GM23338 (cell line): ENCODE measurements around the gene C13orf46. TPM values are rescaled to one million over a fixed set of nuclear protein-coding genes. Genes with fewer than 3 reads are reported as not detected.
A peak's percentile ranks its signal among the peaks of the same experiment; 100 is the strongest.

Experiments
- ATAC-seq: fragments of 200-7000 bp; cut with Tn5 transposase; 3 replicates; pipeline ENCODE4 v1.9.1; 2020
- DNase-seq: peaks from one replicate; pipeline ENCODE4 v3.0.0-alpha.2; 2015; ENCODE audit warnings: low spot score
- H2AFZ ChIP-seq: fragments of 200-600 bp; sonication (generic); 2 replicates; pipeline ENCODE4 v1.8.0; 2016; ENCODE audit warnings: antibody characterized with exemption, mild to moderate bottlenecking, moderate library complexity
- H3F3A ChIP-seq: fragments of 200-600 bp; sonication (generic); replicated peaks from 2 replicates; pipeline ENCODE4 v1.8.0; 2017; ENCODE audit warnings: antibody characterized with exemption, mixed run types, low read depth
- H3K27ac ChIP-seq: fragments of 200-600 bp; sonication (generic); 2 replicates; pipeline ENCODE4 v1.6.1; 2016; ENCODE audit warnings: low read depth
- H3K27me3 ChIP-seq: fragments of 200-600 bp; sonication (generic); 2 replicates; pipeline ENCODE4 v1.8.0; 2016; ENCODE audit warnings: mild to moderate bottlenecking, mixed run types, moderate library complexity; ENCODE audit not compliant: insufficient read depth
- H3K36me3 ChIP-seq: fragments of 200-600 bp; sonication (generic); 2 replicates; pipeline ENCODE4 v1.8.0; 2016; ENCODE audit warnings: mild to moderate bottlenecking; ENCODE audit not compliant: insufficient read depth
- H3K4me1 ChIP-seq: fragments of 200-600 bp; sonication (generic); 2 replicates; pipeline ENCODE4 v1.8.0; 2016; ENCODE audit warnings: mild to moderate bottlenecking, moderate library complexity; ENCODE audit not compliant: insufficient read depth
- H3K4me2 ChIP-seq: fragments of 200-600 bp; sonication (generic); 2 replicates; pipeline ENCODE4 v1.7.1; 2017; ENCODE audit warnings: mixed run types
- H3K4me3 ChIP-seq: fragments of 200-600 bp; sonication (generic); 2 replicates; pipeline ENCODE4 v1.6.1; 2016; ENCODE audit warnings: mixed run types
- H3K79me2 ChIP-seq: fragments of 200-600 bp; sonication (generic); replicated peaks from 2 replicates; pipeline ENCODE4 v1.8.0; 2017; ENCODE audit warnings: mild to moderate bottlenecking; ENCODE audit not compliant: insufficient read depth
- H3K9me2 ChIP-seq: fragments of 200-600 bp; sonication (generic); 2 replicates; pipeline ENCODE4 v1.8.0; 2017; ENCODE audit not compliant: insufficient read depth
- H4K20me1 ChIP-seq: fragments of 200-600 bp; sonication (generic); replicated peaks from 2 replicates; pipeline ENCODE4 v1.8.0; 2017; ENCODE audit warnings: mild to moderate bottlenecking; ENCODE audit not compliant: insufficient read depth
- H3K27ac Mint-ChIP-seq: 2 replicates; pipeline ENCODE4 v1.8.0; 2020; ENCODE audit warnings: inconsistent platforms, mild to moderate bottlenecking, moderate library complexity, mixed read lengths
- H3K27me3 Mint-ChIP-seq: 3 replicates; pipeline ENCODE4 v1.8.0; 2022; ENCODE audit warnings: low read depth, mild to moderate bottlenecking, moderate library complexity, mixed read lengths, inconsistent platforms; ENCODE audit not compliant: insufficient read depth, poor library complexity
- H3K36me3 Mint-ChIP-seq: 3 replicates; pipeline ENCODE4 v1.8.0; 2021; ENCODE audit warnings: low read depth, mild to moderate bottlenecking, inconsistent platforms, moderate library complexity, mixed read lengths
- H3K4me1 Mint-ChIP-seq: 3 replicates; pipeline ENCODE4 v1.8.0; 2020; ENCODE audit warnings: mild to moderate bottlenecking, inconsistent platforms, mixed read lengths
- H3K4me3 Mint-ChIP-seq: 3 replicates; pipeline ENCODE4 v1.8.0; 2021; ENCODE audit warnings: moderate library complexity, mild to moderate bottlenecking, inconsistent platforms, mixed read lengths
- H3K9me3 Mint-ChIP-seq: 3 replicates; pipeline ENCODE4 v1.8.0; 2020; ENCODE audit warnings: moderate library complexity, mild to moderate bottlenecking, inconsistent platforms, mixed read lengths
- CREB1 ChIP-seq: fragments of 250-450 bp; sonication (Bioruptor Pico); IDR thresholded peaks from 2 replicates; pipeline ENCODE4 v1.5.0; 2020; ENCODE audit warnings: low read depth, mild to moderate bottlenecking, moderate library complexity
- EZH2phosphoT487 ChIP-seq: fragments of 200-600 bp; sonication (generic); IDR thresholded peaks from one replicate; pipeline ENCODE4 v1.8.1; 2018; ENCODE audit warnings: antibody characterized with exemption; ENCODE audit not compliant: unreplicated experiment
- ZNF114 ChIP-seq: fragments of 250-450 bp; sonication (Bioruptor Pico); IDR thresholded peaks from 2 replicates; pipeline ENCODE4 v1.5.0; 2020; ENCODE audit warnings: mild to moderate bottlenecking, moderate library complexity
- polyA plus RNA-seq: library from polyadenylated mRNA; unstranded; fragments of >200 nt; fragmentation: Nextera tagmentation; extraction: Ambion mirVana; gene quantifications from 2 replicates; pipeline ENCODE4 v1.2.1, GENCODE V29; 2016
- total RNA-seq: library from RNA; depleted of rRNA; stranded (reverse); fragments of >200 nt; shearing (Covaris generic); gene quantifications from 2 replicates; pipeline ENCODE4 v1.2.3, GENCODE V29; 2014
- TF ChIP-seq, protein P1 (sequence below): IDR thresholded peaks from 2 replicates; pipeline ENCODE4 v1.6.1; 2016; ENCODE audit warnings: antibody characterized with exemption

Gene C13orf46
- total and polyA plus RNA-seq, 2 experiments from 2014 or later, result 0.44 to 1.5 TPM

DNA sequence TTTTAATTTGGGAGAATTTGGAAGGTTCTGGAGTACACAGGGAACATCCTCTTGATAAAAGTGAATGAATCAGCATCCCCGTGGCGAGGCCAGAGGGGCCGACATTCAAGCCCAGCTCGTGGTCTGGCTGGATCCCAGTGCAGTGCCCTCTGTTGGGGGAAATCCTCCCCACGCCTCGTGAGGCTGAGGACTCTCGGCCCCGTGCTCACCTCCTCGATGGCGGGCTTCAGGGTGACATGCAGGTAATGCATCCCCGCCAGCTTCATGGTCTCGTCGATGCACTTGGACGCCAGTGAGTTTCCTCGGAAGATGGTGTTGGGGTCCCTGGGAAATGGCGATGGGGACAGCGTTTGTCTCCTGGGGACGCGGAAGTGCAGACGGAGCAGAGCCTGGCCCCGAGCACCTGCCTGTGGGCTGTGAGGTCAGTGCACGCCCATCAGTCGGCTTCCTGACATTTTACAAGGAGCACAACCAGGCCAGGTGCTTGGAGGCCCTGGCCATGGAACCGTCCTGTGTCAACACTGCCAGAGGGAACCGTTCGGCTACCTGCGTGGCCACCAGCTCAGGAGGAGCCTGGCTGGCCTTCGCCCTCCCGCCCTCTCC, 43.3 kb upstream of the C13orf46 start (continued):
- no peak for TF ChIP-seq EZH2phosphoT487

- Histone ChIP-seq H3K4me2 (no peak overlapping the region), H3K9me2 (no peaks in the 10 kb centered on the region), H3K36me3 (no peaks in the 10 kb centered on the region), H3K27ac (no peak overlapping the region), H3K4me3 (no peak overlapping the region), H3K4me1 (no peaks in the 10 kb centered on the region), H3K79me2 (no peaks in the 10 kb centered on the region), H4K20me1 (no peaks in the 10 kb centered on the region), H3F3A (no peaks in the 10 kb centered on the region), H2AFZ (no peak overlapping the region), H3K27me3 (no peaks in the 10 kb centered on the region)
- H3K4me1 Mint-ChIP-seq, result no peaks in the 10 kb centered on the region; the same call in 2 of the 3 replicates
- no peak for TF ChIP-seq ZNF114 (CRISPR knock-in tag)
- H3K27me3 Mint-ChIP-seq, result peaks cover 4% of the 10 kb centered on the region
- H3K4me3 Mint-ChIP-seq, result no peak overlapping the region
- no peak for DNase-seq
- H3K9me3 Mint-ChIP-seq, result no peaks in the 10 kb centered on the region
- peak overlapping the region; percentile 66 for H3K27ac Mint-ChIP-seq
- H3K36me3 Mint-ChIP-seq, result peaks cover 9% of the 10 kb centered on the region; the same call in 2 of the 3 replicates
- ATAC-seq, result no peak
Measured at GRCh38 chr13:114016321-114017027, 42.6 kb upstream of the C13orf46 start.

DNA sequence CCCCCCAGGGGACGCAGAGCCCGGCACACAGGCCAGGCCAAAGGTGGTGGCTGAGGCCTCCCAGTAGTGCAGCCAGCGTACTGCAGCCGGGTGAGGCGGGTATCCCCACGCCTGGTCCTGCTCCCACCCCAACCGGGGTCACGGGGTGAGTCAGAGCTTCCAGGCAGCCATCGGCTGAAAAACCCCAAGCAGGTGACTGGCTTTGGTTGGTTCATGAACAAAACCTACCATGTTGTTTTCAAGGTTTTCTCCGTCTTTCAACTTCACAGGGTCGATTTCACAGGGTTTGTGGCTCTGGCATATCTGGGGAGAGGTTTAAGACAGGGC, 42.1 kb upstream of the C13orf46 start:
- peaks cover 12% of the 10 kb centered on the region; the same call in 2 of the 3 replicates for H3K36me3 Mint-ChIP-seq
- Histone ChIP-seq H3K79me2 (no peaks in the 10 kb centered on the region), H3K27ac (no peak overlapping the region), H3K27me3 (no peaks in the 10 kb centered on the region), H3F3A (no peaks in the 10 kb centered on the region), H3K4me1 (no peaks in the 10 kb centered on the region), H2AFZ (no peak overlapping the region), H4K20me1 (no peaks in the 10 kb centered on the region), H3K4me2 (no peak overlapping the region), H3K9me2 (no peaks in the 10 kb centered on the region), H3K4me3 (no peak overlapping the region), H3K36me3 (no peaks in the 10 kb centered on the region)
- no peak for TF ChIP-seq EZH2phosphoT487
- TF ChIP-seq, protein P1, sequence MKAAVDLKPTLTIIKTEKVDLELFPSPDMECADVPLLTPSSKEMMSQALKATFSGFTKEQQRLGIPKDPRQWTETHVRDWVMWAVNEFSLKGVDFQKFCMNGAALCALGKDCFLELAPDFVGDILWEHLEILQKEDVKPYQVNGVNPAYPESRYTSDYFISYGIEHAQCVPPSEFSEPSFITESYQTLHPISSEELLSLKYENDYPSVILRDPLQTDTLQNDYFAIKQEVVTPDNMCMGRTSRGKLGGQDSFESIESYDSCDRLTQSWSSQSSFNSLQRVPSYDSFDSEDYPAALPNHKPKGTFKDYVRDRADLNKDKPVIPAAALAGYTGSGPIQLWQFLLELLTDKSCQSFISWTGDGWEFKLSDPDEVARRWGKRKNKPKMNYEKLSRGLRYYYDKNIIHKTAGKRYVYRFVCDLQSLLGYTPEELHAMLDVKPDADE, result no peak
- TF ChIP-seq CREB1, result no peak
- H3K27me3 Mint-ChIP-seq, result peaks cover 5% of the 10 kb centered on the region
- H3K4me3 Mint-ChIP-seq, result no peak overlapping the region
- H3K27ac Mint-ChIP-seq, result no peak overlapping the region; the same call in 1 of the 2 replicates
- H3K4me1 Mint-ChIP-seq, result no peaks in the 10 kb centered on the region; the same call in 2 of the 3 replicates
- ATAC-seq (no peak), DNase-seq (no peak)
- H3K9me3 Mint-ChIP-seq, result no peaks in the 10 kb centered on the region
